ENCODE results near the gene FARSA.

Gene FARSA

GRCh38 chr19:12888006-12888603, 45.4 kb downstream of the FARSA start:
- no peak for DNase-seq

GRCh38 chr19:12886969-12887747, 46.4 kb downstream of the FARSA start, which contains the start of gene KLF1:
KLF1 (minus strand) TSS chr19:12887201; CDS start chr19:12887140, 61 bp downstream.
- no peak for DNase-seq

- no peak for DNase-seq
These were observed 46.9 kb downstream of the FARSA start for GRCh38 chr19:12886651-12886968.

GRCh38 chr19:12885749-12886650, 47.5 kb downstream of the FARSA start:
- DNase-seq = no peak

GRCh38 chr19:12884926-12885748, 48.4 kb downstream of the FARSA start:
- peak; percentile 90 to 95 for DNase-seq

- DNase-seq = no peak
These were observed 48.9 kb downstream of the FARSA start for GRCh38 chr19:12884627-12884925.

GRCh38 chr19:12884202-12884601, 49.3 kb downstream of the FARSA start:
- DNase-seq = no peak

GRCh38 chr19:12882589-12882988, 50.9 kb downstream of the FARSA start:
- no peak for DNase-seq

GRCh38 chr19:12881172-12881808, 52.2 kb downstream of the FARSA start, which contains the start of gene DNASE2:
DNASE2 (minus strand) TSS chr19:12881449; CDS start chr19:12881375, 74 bp downstream.
- DNase-seq = peak; percentile 92 to 97

GRCh38 chr19:12880551-12881171, 52.9 kb downstream of the FARSA start:
- peak in 1 of 2 donors; percentile 31 for DNase-seq

GRCh38 chr19:12875086-12875485, 58.4 kb downstream of the FARSA start:
- DNase-seq = no peak

- no peak for DNase-seq
These were observed 59.4 kb downstream of the FARSA start for GRCh38 chr19:12873891-12874745.

GRCh38 chr19:12872941-12873890, 60.3 kb downstream of the FARSA start:
- DNase-seq = peak; percentile 50 to 63
